K562 (cell line): ENCODE results near the gene GALE. TPM values are rescaled to one million over a fixed set of nuclear protein-coding genes. Genes with fewer than 3 reads are reported as not detected.
A peak's percentile ranks its signal among the peaks of the same experiment; 100 is the strongest.

Experiments used
- CTCFL ChIP-seq: IDR thresholded peaks from 2 replicates; pipeline ENCODE4 v1.6.1; 2011; ENCODE audit warnings: borderline replicate concordance, low read depth, mild to moderate bottlenecking, moderate library complexity, low read length; ENCODE audit not compliant: insufficient read depth, poor library complexity, severe bottlenecking
- GABPA ChIP-seq: fragments of 200-800 bp; sonication (Bioruptor generic); conservative IDR thresholded peaks from 2 replicates; pipeline ENCODE4 v1.6.1; 2016; ENCODE audit warnings: low read depth, missing genetic modification characterization, missing compliant biosample characterization
- JUN ChIP-seq, 2 experiments: sonication (generic) in 1 of 2; formaldehyde crosslinking in 1 of 2; IDR thresholded peaks; 2 replicates each; pipeline versions ENCODE4 v1.6.1 to v1.8.0; 2012 to 2022; ENCODE audit warnings: borderline replicate concordance in 2 of 2, mild to moderate bottlenecking in 2 of 2, improper control_type of control experiment in 1 of 2, low read depth in 1 of 2, low read length in 1 of 2, missing genetic modification reagents in 1 of 2
- MGA ChIP-seq: fragments of 450-650 bp; IDR thresholded peaks from 2 replicates; pipeline ENCODE4 v1.6.1; 2016; ENCODE audit warnings: mild to moderate bottlenecking, moderate library complexity
- PHB ChIP-seq: fragments of 250-450 bp; sonication (Bioruptor Pico); IDR thresholded peaks from 2 replicates; pipeline ENCODE4 v1.5.0; 2021
- SP2 ChIP-seq: IDR thresholded peaks from 2 replicates; pipeline ENCODE4 v1.6.1; 2011; ENCODE audit warnings: mild to moderate bottlenecking, low read depth, low read length, moderate library complexity; ENCODE audit not compliant: poor library complexity, severe bottlenecking; ENCODE audit errors: extremely low read depth
- U2AF1 ChIP-seq: fragments of 200-400 bp; formaldehyde crosslinking; optimal IDR thresholded peaks from 2 replicates; pipeline ENCODE3; 2017; ENCODE audit warnings: mild to moderate bottlenecking, low read depth, low read length, moderate library complexity
- ZNF431 ChIP-seq: sonication (generic); formaldehyde crosslinking; IDR thresholded peaks from 2 replicates; pipeline ENCODE4 v1.8.0; 2022; ENCODE audit warnings: mild to moderate bottlenecking, missing genetic modification reagents
- ZNF766 ChIP-seq: fragments of 200-800 bp; sonication (Bioruptor generic); conservative IDR thresholded peaks from 2 replicates; pipeline ENCODE4 v1.6.1; 2016; ENCODE audit warnings: missing genetic modification characterization, missing compliant biosample characterization
- polyA plus RNA-seq, 8 experiments: library from polyadenylated mRNA; depleted of rRNA in 4 of 8; stranded (reverse) in 5 of 8; unstranded in 3 of 8; fragments of >200 nt; fragmentation: Nextera tagmentation in 2 of 8; fragmentation: Illumina TruSeq in 1 of 8; extraction: Ambion mirVana in 2 of 8; extraction: Trizol in 1 of 8; gene quantifications; 2 replicates each; pipeline versions ENCODE4 v1.2.1 to v1.2.3, GENCODE V29; 2011 to 2014; ENCODE audit warnings: inconsistent platforms in 1 of 8, missing spikeins in 1 of 8
- total RNA-seq, 7 experiments: library from RNA; depleted of rRNA in 6 of 7; stranded (reverse); fragments of >200 nt in 6 of 7; fragmentation: Illumina TruSeq in 2 of 7; extraction: Trizol in 2 of 7; gene quantifications; 2 replicates each; pipeline versions ENCODE4 v1.2.1 to v1.2.3, GENCODE V29; 2011 to 2021; ENCODE audit warnings: low replicate concordance in 1 of 7
- TF ChIP-seq, protein P1 (sequence below): fragments of 450-650 bp; IDR thresholded peaks from 2 replicates; pipeline ENCODE4 v1.6.1; 2018; ENCODE audit warnings: mild to moderate bottlenecking, low read depth; ENCODE audit not compliant: partially characterized antibody

Gene GALE
- total and polyA plus RNA-seq, 9 of the 15 experiments (the other 6 are each of a cell fraction or from before 2014, with no cell fraction given): 8.4 to 139 (median 88.3) TPM

DNA sequence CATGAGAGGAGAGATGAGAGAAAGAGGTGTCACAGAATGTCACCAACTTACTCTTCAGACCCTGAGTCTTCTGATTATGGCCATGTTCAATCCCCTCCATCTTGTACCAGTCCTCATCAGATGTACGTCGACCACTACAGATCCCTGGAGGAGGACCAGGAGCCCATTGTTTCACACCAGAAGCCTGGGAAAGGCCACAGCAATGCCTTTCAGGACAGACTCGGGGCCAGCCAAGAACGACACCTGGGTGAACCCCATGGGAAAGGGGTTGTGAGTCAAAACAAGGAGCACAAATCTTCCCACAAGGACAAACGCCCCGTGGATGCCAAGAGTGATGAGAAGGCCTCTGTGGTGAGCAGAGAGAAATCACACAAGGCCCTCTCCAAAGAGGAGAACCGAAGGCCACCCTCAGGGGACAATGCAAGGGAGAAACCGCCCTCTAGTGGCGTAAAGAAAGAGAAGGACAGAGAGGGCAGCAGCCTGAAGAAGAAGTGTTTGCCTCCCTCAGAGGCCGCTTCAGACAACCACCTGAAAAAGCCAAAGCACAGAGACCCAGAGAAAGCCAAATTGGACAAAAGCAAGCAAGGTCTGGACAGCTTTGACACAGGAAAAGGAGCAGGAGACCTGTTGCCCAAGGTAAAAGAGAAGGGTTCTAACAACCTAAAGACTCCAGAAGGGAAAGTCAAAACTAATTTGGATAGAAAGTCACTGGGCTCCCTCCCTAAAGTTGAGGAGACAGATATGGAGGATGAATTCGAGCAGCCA, 49.3 kb downstream of the GALE start (continued):
- TF ChIP-seq MGA (no peak), ZNF766 (CRISPR knock-in tag) (no peak), CTCFL (peak; percentile 41), ZNF431 (CRISPR knock-in tag) (no peak), PHB (CRISPR knock-in tag) (no peak), SP2 (no peak), GABPA (tag) (no peak), U2AF1 (no peak), JUN (IDR thresholded peaks at IDR 0.05; ENCODE audit: borderline replicate concordance, low read depth, low read length) (no peak), JUN (CRISPR knock-in tag; IDR thresholded peaks at IDR 0.05; ENCODE audit: borderline replicate concordance) (no peak)
- TF ChIP-seq, protein P1, sequence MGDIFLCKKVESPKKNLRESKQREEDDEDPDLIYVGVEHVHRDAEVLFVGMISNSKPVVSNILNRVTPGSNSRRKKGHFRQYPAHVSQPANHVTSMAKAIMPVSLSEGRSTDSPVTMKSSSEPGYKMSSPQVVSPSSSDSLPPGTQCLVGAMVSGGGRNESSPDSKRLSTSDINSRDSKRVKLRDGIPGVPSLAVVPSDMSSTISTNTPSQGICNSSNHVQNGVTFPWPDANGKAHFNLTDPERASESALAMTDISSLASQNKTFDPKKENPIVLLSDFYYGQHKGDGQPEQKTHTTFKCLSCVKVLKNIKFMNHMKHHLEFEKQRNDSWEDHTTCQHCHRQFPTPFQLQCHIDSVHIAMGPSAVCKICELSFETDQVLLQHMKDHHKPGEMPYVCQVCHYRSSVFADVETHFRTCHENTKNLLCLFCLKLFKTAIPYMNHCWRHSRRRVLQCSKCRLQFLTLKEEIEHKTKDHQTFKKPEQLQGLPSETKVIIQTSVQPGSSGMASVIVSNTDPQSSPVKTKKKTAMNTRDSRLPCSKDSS: no peak
